Immature natural killer cell (primary cell): ENCODE results near the gene PPTC7. TPM values are rescaled to one million over a fixed set of nuclear protein-coding genes. Genes with fewer than 3 reads are reported as not detected.
"Not testable (repeated sequence)": the region's sequence is repeated elsewhere in the genome, so short reads cannot be mapped to it uniquely, and the experiment has no call there.

ENCODE experiments used
- DNase-seq, 3 donors: peaks; one replicate each; pipeline ENCODE4 v3.0.0; 2022; ENCODE audit warnings: mixed read lengths in 1 of 3
- H3K27ac Mint-ChIP-seq, 6 donors: one replicate each; pipeline ENCODE4 v1.8.0; 2020; ENCODE audit warnings: mixed read lengths in 6 of 6, mild to moderate bottlenecking in 5 of 6, inconsistent platforms in 4 of 6, moderate library complexity in 3 of 6
- H3K27me3 Mint-ChIP-seq, 3 donors: one replicate each; pipeline ENCODE4 v1.8.0; 2020 to 2021; ENCODE audit warnings: low read depth in 3 of 3, mild to moderate bottlenecking in 3 of 3, mixed read lengths in 3 of 3, moderate library complexity in 3 of 3, inconsistent platforms in 1 of 3
- H3K36me3 Mint-ChIP-seq, 3 donors: one replicate each; pipeline ENCODE4 v1.8.0; 2020; ENCODE audit warnings: mixed read lengths in 3 of 3, inconsistent platforms in 2 of 3, mild to moderate bottlenecking in 2 of 3
- H3K4me1 Mint-ChIP-seq, 2 donors: one replicate each; pipeline ENCODE4 v1.8.0; 2020; ENCODE audit warnings: inconsistent platforms in 2 of 2, mild to moderate bottlenecking in 2 of 2, mixed read lengths in 2 of 2, moderate library complexity in 1 of 2
- H3K4me3 Mint-ChIP-seq, 5 donors: one replicate each; pipeline ENCODE4 v1.8.0; 2020; ENCODE audit warnings: mild to moderate bottlenecking in 5 of 5, mixed read lengths in 5 of 5, inconsistent platforms in 3 of 5, moderate library complexity in 3 of 5
- H3K9me3 Mint-ChIP-seq, 6 donors: one replicate each; pipeline ENCODE4 v1.8.0; 2020; ENCODE audit warnings: mild to moderate bottlenecking in 6 of 6, mixed read lengths in 6 of 6, inconsistent platforms in 4 of 6, moderate library complexity in 3 of 6
- polyA plus RNA-seq, 3 donors: library from polyadenylated mRNA; unstranded; fragments of 300-500 nt; fragmentation: Illumina TruSeq; gene quantifications; one replicate each; pipeline ENCODE4 v1.2.3, GENCODE V29; 2021

The PPTC7 gene
- polyA plus RNA-seq, 3 donors from 2014 or later: 7.8 to 11.5 (median 9.3) TPM

- DNase-seq: no peak
- Mint-ChIP-seq H3K4me1 (peaks cover 23 to 70% of the 10 kb centered on the region in 2 donors), H3K4me3 (no peak overlapping the region), H3K27me3 (peaks cover 0 to 2% (median 2%) of the 10 kb centered on the region in 3 donors), H3K27ac (no peak overlapping the region), H3K9me3 (no peaks in the 10 kb centered on the region), H3K36me3 (peaks cover 0 to 16% (median 0%) of the 10 kb centered on the region in 3 donors)
Measured at GRCh38 chr12:110547090-110547489, 36.0 kb downstream of the PPTC7 start.

GRCh38 chr12:110546339-110546738 lies 36.8 kb downstream of the PPTC7 start:
- Mint-ChIP-seq H3K27me3 (peaks cover 0 to 2% (median 2%) of the 10 kb centered on the region in 3 donors), H3K36me3 (peaks cover 0 to 16% (median 0%) of the 10 kb centered on the region in 3 donors)
- DNase-seq: no peak

GRCh38 chr12:110545812-110546211 lies 37.3 kb downstream of the PPTC7 start:
- no peak overlapping the region for H3K4me3 Mint-ChIP-seq
- no peaks in the 10 kb centered on the region for H3K9me3 Mint-ChIP-seq
- peaks cover 0 to 15% (median 0%) of the 10 kb centered on the region in 3 donors for H3K36me3 Mint-ChIP-seq
- peaks cover 0 to 2% (median 2%) of the 10 kb centered on the region in 3 donors for H3K27me3 Mint-ChIP-seq
- no peak for DNase-seq
- H3K4me1 Mint-ChIP-seq: peaks cover 18 to 61% of the 10 kb centered on the region in 2 donors
- peak overlapping the region in 3 of 6 donors; percentile 14 to 53 (median 26) for H3K27ac Mint-ChIP-seq

More at GRCh38 chr12:110546339-110546738, 36.8 kb downstream of the PPTC7 start:
- Mint-ChIP-seq H3K4me3 (no peak overlapping the region), H3K27ac (peak overlapping the region in 2 of 6 donors; percentile 14 to 53), H3K9me3 (no peaks in the 10 kb centered on the region), H3K4me1 (peaks cover 20 to 64% of the 10 kb centered on the region in 2 donors)

GRCh38 chr12:110545259-110545658 lies 37.9 kb downstream of the PPTC7 start:
- H3K9me3 Mint-ChIP-seq, H3K4me3 Mint-ChIP-seq, H3K27me3 Mint-ChIP-seq, DNase-seq: not testable (repeated sequence)
- peak overlapping the region in 1 of 6 donors; percentile 26 for H3K27ac Mint-ChIP-seq
- H3K36me3 Mint-ChIP-seq: peaks cover 0 to 11% (median 0%) of the 10 kb centered on the region in 3 donors
- H3K4me1 Mint-ChIP-seq: peaks cover 17 to 56% of the 10 kb centered on the region in 2 donors

- peaks cover 0 to 2% (median 2%) of the 10 kb centered on the region in 3 donors for H3K27me3 Mint-ChIP-seq
- peaks cover 0 to 13% (median under 1%) of the 10 kb centered on the region in 3 donors for H3K36me3 Mint-ChIP-seq
- DNase-seq: no peak
- peak overlapping the region in 2 of 6 donors; percentile 24 to 35 for H3K27ac Mint-ChIP-seq
- peaks cover 11 to 54% of the 10 kb centered on the region in 2 donors for H3K4me1 Mint-ChIP-seq
- no peak overlapping the region for H3K4me3 Mint-ChIP-seq
- no peaks in the 10 kb centered on the region for H3K9me3 Mint-ChIP-seq
Measured at GRCh38 chr12:110543965-110544364, 39.2 kb downstream of the PPTC7 start.

- DNase-seq: no peak
- no peak overlapping the region for H3K4me3 Mint-ChIP-seq
- H3K27ac Mint-ChIP-seq: peak overlapping the region in 4 of 6 donors; percentile 24 to 71 (median 31)
- H3K27me3 Mint-ChIP-seq: peaks cover 0 to 2% (median 2%) of the 10 kb centered on the region in 3 donors
- H3K4me1 Mint-ChIP-seq: peaks cover 12 to 52% of the 10 kb centered on the region in 2 donors
- no peaks in the 10 kb centered on the region for H3K9me3 Mint-ChIP-seq
- H3K36me3 Mint-ChIP-seq: peaks cover 0 to 17% (median 3%) of the 10 kb centered on the region in 3 donors
Measured at GRCh38 chr12:110543252-110543959, 39.7 kb downstream of the PPTC7 start.

GRCh38 chr12:110540048-110540447 lies 43.1 kb downstream of the PPTC7 start:
- Mint-ChIP-seq H3K36me3 (peaks cover 3 to 27% (median 9%) of the 10 kb centered on the region in 3 donors), H3K27ac (no peak overlapping the region), H3K27me3 (peaks cover 0 to 2% (median 0%) of the 10 kb centered on the region in 3 donors), H3K4me3 (no peak overlapping the region), H3K4me1 (peaks cover 8 to 32% of the 10 kb centered on the region in 2 donors), H3K9me3 (no peaks in the 10 kb centered on the region)
- no peak for DNase-seq

- Mint-ChIP-seq H3K4me1 (peaks cover 8 to 38% of the 10 kb centered on the region in 2 donors), H3K27me3 (peaks cover 0 to 2% (median 0%) of the 10 kb centered on the region in 3 donors)
Measured at GRCh38 chr12:110538869-110539622, 44.1 kb downstream of the PPTC7 start.

GRCh38 chr12:110537605-110538409 lies 45.3 kb downstream of the PPTC7 start:
- H3K27ac Mint-ChIP-seq: peak overlapping the region in 1 of 6 donors; percentile 67
- H3K4me1 Mint-ChIP-seq: peaks cover 2 to 27% of the 10 kb centered on the region in 2 donors
- H3K27me3 Mint-ChIP-seq: no peaks in the 10 kb centered on the region
- H3K9me3 Mint-ChIP-seq: no peaks in the 10 kb centered on the region
- H3K4me3 Mint-ChIP-seq: no peak overlapping the region
- no peak for DNase-seq
- peaks cover 3 to 29% (median 9%) of the 10 kb centered on the region in 3 donors for H3K36me3 Mint-ChIP-seq

More at GRCh38 chr12:110538869-110539622, 44.1 kb downstream of the PPTC7 start:
- Mint-ChIP-seq H3K27ac (peak overlapping the region in 4 of 6 donors; percentile 7 to 73 (median 42)), H3K4me3 (peak overlapping the region in 1 of 5 donors; percentile 39), H3K36me3 (peaks cover 3 to 29% (median 9%) of the 10 kb centered on the region in 3 donors), H3K9me3 (no peaks in the 10 kb centered on the region)
- no peak for DNase-seq

- Mint-ChIP-seq H3K27me3 (no peaks in the 10 kb centered on the region), H3K4me3 (no peak overlapping the region), H3K36me3 (peaks cover 3 to 29% (median 9%) of the 10 kb centered on the region in 3 donors), H3K4me1 (peaks cover 2 to 27% of the 10 kb centered on the region in 2 donors), H3K27ac (peak overlapping the region in 2 of 6 donors; percentile 18 to 23), H3K9me3 (no peaks in the 10 kb centered on the region)
- no peak for DNase-seq
Measured at GRCh38 chr12:110536834-110537604, 46.1 kb downstream of the PPTC7 start.

- Mint-ChIP-seq H3K27me3 (no peaks in the 10 kb centered on the region), H3K4me1 (peaks cover 1 to 32% of the 10 kb centered on the region in 2 donors), H3K36me3 (peaks cover 3 to 29% (median 9%) of the 10 kb centered on the region in 3 donors), H3K27ac (no peak overlapping the region), H3K4me3 (no peak overlapping the region), H3K9me3 (no peaks in the 10 kb centered on the region)
- DNase-seq: no peak
Measured at GRCh38 chr12:110534811-110535210, 48.3 kb downstream of the PPTC7 start.

GRCh38 chr12:110533607-110534006 lies 49.5 kb downstream of the PPTC7 start:
- no peaks in the 10 kb centered on the region for H3K9me3 Mint-ChIP-seq
- no peak for DNase-seq
- no peak overlapping the region for H3K4me3 Mint-ChIP-seq
- H3K4me1 Mint-ChIP-seq: peaks cover 0 to 22% of the 10 kb centered on the region in 2 donors
- H3K27me3 Mint-ChIP-seq: no peaks in the 10 kb centered on the region
- no peak overlapping the region for H3K27ac Mint-ChIP-seq
- peaks cover under 1 to 24% (median 9%) of the 10 kb centered on the region in 3 donors for H3K36me3 Mint-ChIP-seq
